Esophagus mucosa (tissue), 1 donor: Measurements from ENCODE around the gene TANGO6. TPM values are rescaled to one million over a fixed set of nuclear protein-coding genes. Genes with fewer than 3 reads are reported as not detected.

Experiments
- ATAC-seq: fragments of 200-7000 bp; cut with Tn5 transposase; one replicate; pipeline ENCODE4 v1.9.1; 2020
- total RNA-seq: library from RNA; stranded (reverse); gene quantifications from one replicate; pipeline ENCODE4 v1.2.4, GENCODE V29; 2023
- donor health status: DM: yes; HTN: yes; CAD: no.

TANGO6 gene
- total RNA-seq, 1 donor from 2014 or later = 12.8 TPM

GRCh38 chr16:68910051-68910450 lies 66.7 kb downstream of the TANGO6 start:
- no peak for ATAC-seq

- ATAC-seq = peak; percentile 71
Observed at GRCh38 chr16:68915589-68915988, 72.3 kb downstream of the TANGO6 start.

- no peak for ATAC-seq
Observed at GRCh38 chr16:68917541-68917940, 74.2 kb downstream of the TANGO6 start.

- ATAC-seq = peak; percentile 58
Observed at GRCh38 chr16:68920349-68920748, 77.0 kb downstream of the TANGO6 start.

GRCh38 chr16:68921637-68922036 lies 78.3 kb downstream of the TANGO6 start:
- peak; percentile 93 for ATAC-seq

- peak; percentile 9 for ATAC-seq
Observed at GRCh38 chr16:68923116-68923515, 79.8 kb downstream of the TANGO6 start.

- no peak for ATAC-seq
Observed at GRCh38 chr16:68927018-68927417, 83.7 kb downstream of the TANGO6 start.

- no peak for ATAC-seq
Observed at GRCh38 chr16:68931196-68931595, 87.9 kb downstream of the TANGO6 start.

- no peak for ATAC-seq
Observed at GRCh38 chr16:68934402-68934801, 91.1 kb downstream of the TANGO6 start.

- peak; percentile 70 for ATAC-seq
Observed at GRCh38 chr16:68935008-68935407, 91.7 kb downstream of the TANGO6 start.

- ATAC-seq = peak; percentile 95
Observed at GRCh38 chr16:68936736-68937631, 93.7 kb downstream of the TANGO6 start.

GRCh38 chr16:68939692-68940320 lies 96.5 kb downstream of the TANGO6 start:
- ATAC-seq = no peak

- no peak for ATAC-seq
Observed at GRCh38 chr16:68940816-68941215, 97.5 kb downstream of the TANGO6 start.

GRCh38 chr16:68943961-68944360 lies 100.6 kb downstream of the TANGO6 start:
- ATAC-seq = no peak

GRCh38 chr16:68948230-68948910 lies 105.0 kb downstream of the TANGO6 start:
- ATAC-seq = peak; percentile 36

- peak; percentile 59 for ATAC-seq
Observed at GRCh38 chr16:68951991-68952877, 108.9 kb downstream of the TANGO6 start.

GRCh38 chr16:68954911-68955635 lies 111.7 kb downstream of the TANGO6 start:
- ATAC-seq = no peak

- no peak for ATAC-seq
Observed at GRCh38 chr16:68960910-68961309, 117.6 kb downstream of the TANGO6 start.

- ATAC-seq = no peak
Observed at GRCh38 chr16:68961778-68962402, 118.6 kb downstream of the TANGO6 start.

- ATAC-seq = no peak
Observed at GRCh38 chr16:68969338-68969737, 126.0 kb downstream of the TANGO6 start.

GRCh38 chr16:68972013-68972412 lies 128.7 kb downstream of the TANGO6 start:
- no peak for ATAC-seq
